ENCODE measurements around the gene RP9.
"Not testable (repeated sequence)": the region's sequence is repeated elsewhere in the genome, so short reads cannot be mapped to it uniquely, and the experiment has no call there.

The RP9 gene

GRCh38 chr7:33107136-33108066, 1.8 kb downstream of the RP9 start:
- H3K4me3 ChIP-seq (ENCODE audit: low read length), result peak overlapping the region; percentile 85
- peak; percentile 46 for TF ChIP-seq CTCF (IDR thresholded peaks at IDR 0.05; ENCODE audit: insufficient read depth, low read depth, low read length, missing control alignments)
- peak; percentile 56 for DNase-seq (ENCODE audit: low read depth)

GRCh38 chr7:33101906-33102305, 7.3 kb downstream of the RP9 start:
- DNase-seq (ENCODE audit: low read depth), result no peak
- no peak for TF ChIP-seq CTCF (IDR thresholded peaks at IDR 0.05; ENCODE audit: insufficient read depth, low read depth, low read length, missing control alignments)
- no peak overlapping the region for H3K4me3 ChIP-seq (ENCODE audit: low read length)

- DNase-seq (ENCODE audit: low read depth), result no peak
- H3K4me3 ChIP-seq (ENCODE audit: low read length), result no peak overlapping the region
- no peak for TF ChIP-seq CTCF (IDR thresholded peaks at IDR 0.05; ENCODE audit: insufficient read depth, low read depth, low read length, missing control alignments)
These were observed 8.4 kb downstream of the RP9 start for GRCh38 chr7:33100770-33101169.

GRCh38 chr7:33099154-33099940, 9.9 kb downstream of the RP9 start:
- no peak for DNase-seq (ENCODE audit: low read depth)
- TF ChIP-seq CTCF (IDR thresholded peaks at IDR 0.05; ENCODE audit: insufficient read depth, low read depth, low read length, missing control alignments), result no peak
- H3K4me3 ChIP-seq (ENCODE audit: low read length), result no peak overlapping the region

GRCh38 chr7:33094745-33095275, 14.4 kb downstream of the RP9 start:
- not testable (repeated sequence) for DNase-seq (ENCODE audit: low read depth); H3K4me3 ChIP-seq (ENCODE audit: low read length)

- DNase-seq (ENCODE audit: low read depth), result no peak
- H3K4me3 ChIP-seq (ENCODE audit: low read length), result no peak overlapping the region
- no peak for TF ChIP-seq CTCF (IDR thresholded peaks at IDR 0.05; ENCODE audit: insufficient read depth, low read depth, low read length, missing control alignments)
These were observed 15.9 kb downstream of the RP9 start for GRCh38 chr7:33093266-33093665.

- TF ChIP-seq CTCF (IDR thresholded peaks at IDR 0.05; ENCODE audit: insufficient read depth, low read depth, low read length, missing control alignments), result no peak
- H3K4me3 ChIP-seq (ENCODE audit: low read length), result no peak overlapping the region
- DNase-seq (ENCODE audit: low read depth), result no peak
These were observed 17.5 kb downstream of the RP9 start for GRCh38 chr7:33091641-33092191.

All from epithelial cell of esophagus (primary cell).